GM19328 (cell line): ENCODE measurements around the gene FXYD2.
"Not testable (repeated sequence)": the region's sequence is repeated elsewhere in the genome, so short reads cannot be mapped to it uniquely, and the experiment has no call there.

Experiments
- ATAC-seq: cut with Tn5 transposase; IDR thresholded peaks from one replicate; pipeline ENCODE4 v1.9.1; 2021; ENCODE audit warnings: mild to moderate bottlenecking, moderate library complexity; ENCODE audit not compliant: unreplicated experiment

Gene FXYD2

GRCh38 chr11:117822074-117823033 is 2.2 kb downstream of the FXYD2 start:
- ATAC-seq = no peak

GRCh38 chr11:117821431-117821830 is 3.1 kb downstream of the FXYD2 start:
- ATAC-seq = no peak

- no peak for ATAC-seq
These were observed 4.0 kb downstream of the FXYD2 start for GRCh38 chr11:117820516-117820915.

GRCh38 chr11:117820071-117820470 is 4.5 kb downstream of the FXYD2 start:
- no peak for ATAC-seq

GRCh38 chr11:117819096-117820040 is 5.2 kb downstream of the FXYD2 start:
- ATAC-seq = no peak

- ATAC-seq = no peak
These were observed 6.3 kb downstream of the FXYD2 start for GRCh38 chr11:117818041-117818873.

- ATAC-seq = no peak
These were observed 7.0 kb downstream of the FXYD2 start for GRCh38 chr11:117817368-117818040.

- no peak for ATAC-seq
These were observed 7.6 kb downstream of the FXYD2 start for GRCh38 chr11:117816846-117817367.

GRCh38 chr11:117816151-117816741 is 8.3 kb downstream of the FXYD2 start:
- no peak for ATAC-seq

GRCh38 chr11:117815262-117815803 is 9.2 kb downstream of the FXYD2 start:
- ATAC-seq = peak; percentile 55

- peak; percentile 32 for ATAC-seq
These were observed 9.7 kb downstream of the FXYD2 start for GRCh38 chr11:117814766-117815261.

GRCh38 chr11:117814204-117814765 is 10.3 kb downstream of the FXYD2 start:
- no peak for ATAC-seq

- ATAC-seq = not testable (repeated sequence)
These were observed 14.5 kb downstream of the FXYD2 start for GRCh38 chr11:117810056-117810451.

- ATAC-seq = no peak
These were observed 15.1 kb downstream of the FXYD2 start for GRCh38 chr11:117809236-117810055.

- ATAC-seq = no peak
These were observed 15.8 kb downstream of the FXYD2 start for GRCh38 chr11:117808784-117809183.

GRCh38 chr11:117807482-117808327 is 16.8 kb downstream of the FXYD2 start:
- ATAC-seq = no peak

GRCh38 chr11:117806846-117807245 is 17.7 kb downstream of the FXYD2 start:
- no peak for ATAC-seq
